HepG2 (cell line): ENCODE data around the gene GUCY2D. TPM values are rescaled to one million over a fixed set of nuclear protein-coding genes. Genes with fewer than 3 reads are reported as not detected.

Experiments
- CAMTA2 ChIP-seq: sonication (generic); formaldehyde crosslinking; IDR thresholded peaks from 2 replicates; pipeline ENCODE4 v1.4.0; 2020; ENCODE audit warnings: mild to moderate bottlenecking, missing genetic modification reagents, borderline replicate concordance
- CBX5 ChIP-seq: sonication (generic); formaldehyde crosslinking; IDR thresholded peaks from 2 replicates; pipeline ENCODE4 v1.4.0; 2020; ENCODE audit warnings: missing genetic modification reagents, borderline replicate concordance
- FOSL1 ChIP-seq: sonication (generic); formaldehyde crosslinking; IDR thresholded peaks from 2 replicates; pipeline ENCODE4 v1.9.0; 2021; ENCODE audit warnings: missing genetic modification reagents, borderline replicate concordance
- GFI1 ChIP-seq: sonication (generic); formaldehyde crosslinking; IDR thresholded peaks from 2 replicates; pipeline ENCODE4 v1.5.0; 2020; ENCODE audit warnings: missing genetic modification reagents, mild to moderate bottlenecking, borderline replicate concordance
- HES4 ChIP-seq: sonication (generic); formaldehyde crosslinking; IDR thresholded peaks from 2 replicates; pipeline ENCODE4 v1.9.0; 2021; ENCODE audit warnings: mild to moderate bottlenecking, missing genetic modification reagents, borderline replicate concordance
- IRF1 ChIP-seq: sonication (generic); formaldehyde crosslinking; IDR thresholded peaks from 2 replicates; pipeline ENCODE4 v1.4.0; 2020; ENCODE audit warnings: low read depth, mild to moderate bottlenecking, missing genetic modification reagents
- MYPOP ChIP-seq: sonication (generic); formaldehyde crosslinking; IDR thresholded peaks from 2 replicates; pipeline ENCODE4 v1.8.1; 2023; ENCODE audit warnings: mild to moderate bottlenecking, moderate library complexity, missing genetic modification reagents
- NAIF1 ChIP-seq: sonication (generic); formaldehyde crosslinking; IDR thresholded peaks from 2 replicates; pipeline ENCODE4 v1.5.0; 2020; ENCODE audit warnings: mild to moderate bottlenecking, missing genetic modification reagents, borderline replicate concordance
- NCOA1 ChIP-seq: sonication (generic); formaldehyde crosslinking; IDR thresholded peaks from 2 replicates; pipeline ENCODE4 v1.9.0; 2021; ENCODE audit warnings: missing genetic modification reagents
- NCOA5 ChIP-seq: sonication (generic); formaldehyde crosslinking; IDR thresholded peaks from 2 replicates; pipeline ENCODE4 v1.4.0; 2020; ENCODE audit warnings: missing genetic modification reagents
- PAF1 ChIP-seq: IDR thresholded peaks from 2 replicates; pipeline ENCODE4 v1.6.1; 2016; ENCODE audit warnings: missing genetic modification reagents, missing compliant biosample characterization
- PITX1 ChIP-seq: sonication (generic); formaldehyde crosslinking; IDR thresholded peaks from 2 replicates; pipeline ENCODE4 v1.5.1; 2020; ENCODE audit warnings: mild to moderate bottlenecking, missing genetic modification reagents
- POLR2AphosphoS2 ChIP-seq: IDR thresholded peaks from 2 replicates; pipeline ENCODE4 v1.6.1; 2011; ENCODE audit warnings: low read depth, low read length, improper control_type of control experiment
- RBAK ChIP-seq: sonication (generic); formaldehyde crosslinking; IDR thresholded peaks from 2 replicates; pipeline ENCODE4 v1.5.1; 2020; ENCODE audit warnings: mild to moderate bottlenecking, missing genetic modification reagents
- RFXANK ChIP-seq: IDR thresholded peaks from 2 replicates; pipeline ENCODE4 v1.6.1; 2016
- SP140L ChIP-seq: sonication (generic); formaldehyde crosslinking; IDR thresholded peaks from 2 replicates; pipeline ENCODE4 v1.4.0; 2020; ENCODE audit warnings: missing genetic modification reagents, borderline replicate concordance
- SPEN ChIP-seq: sonication (generic); formaldehyde crosslinking; IDR thresholded peaks from 2 replicates; pipeline ENCODE4 v1.5.1; 2020; ENCODE audit warnings: low read depth, mild to moderate bottlenecking, missing genetic modification reagents
- TRIM22 ChIP-seq: fragments of 450-650 bp; IDR thresholded peaks from 2 replicates; pipeline ENCODE4 v1.6.1; 2017
- ZBTB10 ChIP-seq: sonication (generic); formaldehyde crosslinking; IDR thresholded peaks from 2 replicates; pipeline ENCODE4 v1.4.0; 2020; ENCODE audit warnings: missing genetic modification reagents, borderline replicate concordance
- ZFP36L1 ChIP-seq: sonication (generic); formaldehyde crosslinking; IDR thresholded peaks from 2 replicates; pipeline ENCODE4 v1.8.0; 2022; ENCODE audit warnings: mild to moderate bottlenecking, missing genetic modification reagents, moderate library complexity
- ZFP36L2 ChIP-seq: sonication (generic); formaldehyde crosslinking; IDR thresholded peaks from 2 replicates; pipeline ENCODE4 v1.4.0; 2020; ENCODE audit warnings: missing genetic modification reagents
- ZFP37 ChIP-seq: sonication (generic); formaldehyde crosslinking; IDR thresholded peaks from 2 replicates; pipeline ENCODE4 v1.4.0; 2020; ENCODE audit warnings: missing genetic modification reagents, borderline replicate concordance
- ZNF30 ChIP-seq: sonication (generic); formaldehyde crosslinking; IDR thresholded peaks from 2 replicates; pipeline ENCODE4 v1.5.0; 2020; ENCODE audit warnings: mild to moderate bottlenecking, missing genetic modification reagents
- ZNF572 ChIP-seq: sonication (generic); formaldehyde crosslinking; IDR thresholded peaks from 2 replicates; pipeline ENCODE4 v1.5.1; 2020; ENCODE audit warnings: mild to moderate bottlenecking, missing genetic modification reagents
- ZSCAN21 ChIP-seq: sonication (generic); formaldehyde crosslinking; IDR thresholded peaks from 2 replicates; pipeline ENCODE4 v1.8.0; 2022; ENCODE audit warnings: mild to moderate bottlenecking, missing genetic modification reagents, moderate library complexity, borderline replicate concordance
- ZSCAN30 ChIP-seq: sonication (generic); formaldehyde crosslinking; IDR thresholded peaks from 2 replicates; pipeline ENCODE4 v1.5.0; 2020; ENCODE audit warnings: mild to moderate bottlenecking, missing genetic modification reagents
- polyA plus RNA-seq, 8 experiments: library from polyadenylated mRNA; depleted of rRNA in 3 of 8; stranded (reverse) in 7 of 8; unstranded in 1 of 8; fragments of >200 nt; fragmentation: Illumina TruSeq in 4 of 8; extraction: Trizol in 4 of 8; gene quantifications; 2 replicates each; pipeline versions ENCODE4 v1.2.1 to v1.2.3, GENCODE V29; 2011 to 2016; ENCODE audit warnings: low read depth in 4 of 8, missing spikeins in 1 of 8, mixed read lengths in 1 of 8; ENCODE audit not compliant: insufficient read depth in 1 of 8
- total RNA-seq, 5 experiments: library from RNA; depleted of rRNA; stranded (reverse); fragments of >200 nt; fragmentation: Illumina TruSeq; extraction: Trizol; gene quantifications; 2 replicates each; pipeline ENCODE4 v1.2.3, GENCODE V29; 2016; ENCODE audit warnings: low read depth in 1 of 5

GUCY2D gene
- total and polyA plus RNA-seq, 2 of the 13 experiments (the other 11 are each of a cell fraction or from before 2014, with no cell fraction given), result not detected

- TF ChIP-seq ZBTB10 (CRISPR knock-in tag) (no peak), IRF1 (no peak), ZFP36L2 (CRISPR knock-in tag) (no peak), ZFP36L1 (no peak), SP140L (no peak), ZNF30 (no peak), NCOA5 (no peak), ZFP37 (CRISPR knock-in tag) (no peak), NAIF1 (CRISPR knock-in tag) (no peak), RBAK (CRISPR knock-in tag) (no peak), CBX5 (CRISPR knock-in tag) (no peak), GFI1 (no peak), POLR2AphosphoS2 (no peak), RFXANK (CRISPR knock-in tag) (no peak), PITX1 (CRISPR knock-in tag) (peak; percentile 57; the same call in 1 of the 2 replicates), SPEN (CRISPR knock-in tag) (0 out of 2 replicates have a peak, but pooled peaks have one; percentile 4), PAF1 (CRISPR knock-in tag) (no peak), FOSL1 (CRISPR knock-in tag) (no peak), ZSCAN21 (no peak), TRIM22 (no peak), ZNF572 (CRISPR knock-in tag) (no peak), ZSCAN30 (CRISPR knock-in tag) (no peak), HES4 (CRISPR knock-in tag) (peak; percentile 76; the same call in 1 of the 2 replicates), NCOA1 (CRISPR knock-in tag) (no peak), CAMTA2 (CRISPR knock-in tag) (no peak), MYPOP (no peak)
Observed at GRCh38 chr17:8016632-8017424, 14.4 kb downstream of the GUCY2D start (continued).
